Measurements from ENCODE around the gene KCTD18.

DNA sequence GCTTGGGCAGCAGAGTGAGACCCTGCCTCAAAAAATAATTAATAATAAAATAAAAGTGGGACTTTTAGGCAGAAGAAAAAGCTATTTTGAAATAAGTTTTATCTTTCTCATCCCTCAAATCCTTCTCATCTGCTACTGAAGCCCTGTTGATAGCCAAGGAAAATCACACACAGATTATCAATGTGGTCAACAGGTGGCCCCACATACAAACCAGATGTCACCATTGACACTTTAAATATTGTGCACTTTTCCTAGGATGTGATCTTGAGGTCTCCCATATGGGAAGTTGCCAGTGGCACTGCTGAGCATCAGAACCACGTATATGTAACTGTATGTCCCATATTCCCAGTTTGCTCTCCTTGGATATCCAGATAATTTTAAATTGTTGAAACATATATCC is 64.6 kb downstream of the KCTD18 start:
- TF ChIP-seq, protein P1, sequence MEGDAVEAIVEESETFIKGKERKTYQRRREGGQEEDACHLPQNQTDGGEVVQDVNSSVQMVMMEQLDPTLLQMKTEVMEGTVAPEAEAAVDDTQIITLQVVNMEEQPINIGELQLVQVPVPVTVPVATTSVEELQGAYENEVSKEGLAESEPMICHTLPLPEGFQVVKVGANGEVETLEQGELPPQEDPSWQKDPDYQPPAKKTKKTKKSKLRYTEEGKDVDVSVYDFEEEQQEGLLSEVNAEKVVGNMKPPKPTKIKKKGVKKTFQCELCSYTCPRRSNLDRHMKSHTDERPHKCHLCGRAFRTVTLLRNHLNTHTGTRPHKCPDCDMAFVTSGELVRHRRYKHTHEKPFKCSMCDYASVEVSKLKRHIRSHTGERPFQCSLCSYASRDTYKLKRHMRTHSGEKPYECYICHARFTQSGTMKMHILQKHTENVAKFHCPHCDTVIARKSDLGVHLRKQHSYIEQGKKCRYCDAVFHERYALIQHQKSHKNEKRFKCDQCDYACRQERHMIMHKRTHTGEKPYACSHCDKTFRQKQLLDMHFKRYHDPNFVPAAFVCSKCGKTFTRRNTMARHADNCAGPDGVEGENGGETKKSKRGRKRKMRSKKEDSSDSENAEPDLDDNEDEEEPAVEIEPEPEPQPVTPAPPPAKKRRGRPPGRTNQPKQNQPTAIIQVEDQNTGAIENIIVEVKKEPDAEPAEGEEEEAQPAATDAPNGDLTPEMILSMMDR (IDR thresholded peaks at IDR 0.05; ENCODE audit: low read depth, low read length, poor library complexity, severe bottlenecking), result no peak
- no peak for TF ChIP-seq EZH2phosphoT487 (IDR thresholded peaks at IDR 0.05; ENCODE audit: borderline replicate concordance, low read length)

All from DOHH2 (cell line).